MCF 10A (cell line): Measurements from ENCODE around the gene AP5S1. TPM values are rescaled to one million over a fixed set of nuclear protein-coding genes. Genes with fewer than 3 reads are reported as not detected.

Experiments
- BruUV-seq: library from RNA; stranded (reverse); fragments of 400-500 nt; replicated peaks from 2 replicates; lab custom pipeline; 2021; lab: Mats Ljungman, UMichigan
- CTCF ChIA-PET: fragments of 300-600 bp; sonication (Branson Sonifier 250); formaldehyde crosslinking; extraction: SDS; loops from one replicate; lab custom pipeline; 2021; ENCODE audit warnings: antibody characterized with exemption, inconsistent platforms; lab: Yijun Ruan, JAX
- POLR2A ChIA-PET: fragments of 300-600, 350-650 bp; sonication (Branson Sonifier 250); formaldehyde crosslinking; extraction: SDS; loops from one replicate; lab custom pipeline; 2020; ENCODE audit warnings: antibody characterized with exemption, inconsistent platforms; lab: Yijun Ruan, JAX
- DNase-seq: peaks from one replicate; pipeline ENCODE4 v3.0.0-alpha.2; 2018; ENCODE audit not compliant: unreplicated experiment
- H3K27ac Mint-ChIP-seq: one replicate; pipeline ENCODE4 v1.8.0; 2022; ENCODE audit warnings: mild to moderate bottlenecking, low read depth, mixed read lengths; ENCODE audit not compliant: unreplicated experiment
- H3K27me3 Mint-ChIP-seq: one replicate; pipeline ENCODE4 v1.8.0; 2022; ENCODE audit warnings: mixed read lengths; ENCODE audit not compliant: insufficient read depth, unreplicated experiment
- H3K36me3 Mint-ChIP-seq: one replicate; pipeline ENCODE4 v1.8.0; 2022; ENCODE audit warnings: mild to moderate bottlenecking, moderate library complexity, mixed read lengths; ENCODE audit not compliant: insufficient read depth, unreplicated experiment
- H3K4me1 Mint-ChIP-seq: one replicate; pipeline ENCODE4 v1.8.0; 2022; ENCODE audit warnings: mixed read lengths; ENCODE audit not compliant: insufficient read depth, unreplicated experiment
- H3K4me3 Mint-ChIP-seq: one replicate; pipeline ENCODE4 v1.8.0; 2022; ENCODE audit warnings: mild to moderate bottlenecking, moderate library complexity, mixed read lengths; ENCODE audit not compliant: unreplicated experiment
- H3K9me3 Mint-ChIP-seq: one replicate; pipeline ENCODE4 v1.8.0; 2022; ENCODE audit warnings: mixed read lengths; ENCODE audit not compliant: unreplicated experiment
- intact Hi-C: fragments of 100-400 bp; cut with micrococcal nuclease; formaldehyde crosslinking; loops from 2 replicates; pipeline ENCODE4 v1.14.1; 2022
- total RNA-seq: library from RNA; stranded (reverse); gene quantifications from 2 replicates; pipeline ENCODE4 v1.2.3, GENCODE V29; 2022
- TF ChIP-seq, protein P1 (sequence below): fragments of 200-600 bp; IDR thresholded peaks from one replicate; pipeline ENCODE4 v1.8.0; 2022; ENCODE audit warnings: antibody characterized with exemption, mild to moderate bottlenecking; ENCODE audit not compliant: unreplicated experiment

The AP5S1 gene
- total RNA-seq, 1 experiment from 2014 or later: 19.2 TPM

- Mint-ChIP-seq H3K27me3 (no peaks in the 10 kb centered on the region), H3K9me3 (no peaks in the 10 kb centered on the region), H3K27ac (peak within 1 kb of the TSS; percentile 87), H3K4me3 (peak within 1 kb of the TSS; percentile 73), H3K4me1 (peaks cover 34% of the 10 kb centered on the region), H3K36me3 (peaks cover 21% of the 10 kb centered on the region)
- no TSS peak for BruUV-seq
- POLR2A ChIA-PET: interaction anchor here (0.6 to 2.0 kb wide), 9 partner anchors 10 to 165 kb away, joined by 3 to 15 read pairs (median 4); partner anchors contain the start of gene ADISSP
- peak; percentile 95 for DNase-seq
- CTCF ChIA-PET: interaction anchor here (0.5 to 12.0 kb wide), 17 partner anchors 10 to 603 kb away, joined by 3 to 231 read pairs (median 5); partner anchors contain the start of genes ADISSP and AP5S1
- TF ChIP-seq, protein P1, sequence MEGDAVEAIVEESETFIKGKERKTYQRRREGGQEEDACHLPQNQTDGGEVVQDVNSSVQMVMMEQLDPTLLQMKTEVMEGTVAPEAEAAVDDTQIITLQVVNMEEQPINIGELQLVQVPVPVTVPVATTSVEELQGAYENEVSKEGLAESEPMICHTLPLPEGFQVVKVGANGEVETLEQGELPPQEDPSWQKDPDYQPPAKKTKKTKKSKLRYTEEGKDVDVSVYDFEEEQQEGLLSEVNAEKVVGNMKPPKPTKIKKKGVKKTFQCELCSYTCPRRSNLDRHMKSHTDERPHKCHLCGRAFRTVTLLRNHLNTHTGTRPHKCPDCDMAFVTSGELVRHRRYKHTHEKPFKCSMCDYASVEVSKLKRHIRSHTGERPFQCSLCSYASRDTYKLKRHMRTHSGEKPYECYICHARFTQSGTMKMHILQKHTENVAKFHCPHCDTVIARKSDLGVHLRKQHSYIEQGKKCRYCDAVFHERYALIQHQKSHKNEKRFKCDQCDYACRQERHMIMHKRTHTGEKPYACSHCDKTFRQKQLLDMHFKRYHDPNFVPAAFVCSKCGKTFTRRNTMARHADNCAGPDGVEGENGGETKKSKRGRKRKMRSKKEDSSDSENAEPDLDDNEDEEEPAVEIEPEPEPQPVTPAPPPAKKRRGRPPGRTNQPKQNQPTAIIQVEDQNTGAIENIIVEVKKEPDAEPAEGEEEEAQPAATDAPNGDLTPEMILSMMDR: peak; percentile 26
- intact Hi-C loops: loop anchor here (1.0 to 10.0 kb wide), 3 partner anchors 65 to 293 kb away; no protein-coding TSS in a partner anchor
These were observed 39.0 kb upstream of the AP5S1 start, which contains the start of gene SPEF1 for GRCh38 chr20:3781153-3781910. Gene SPEF1 (minus strand): TSS chr20:3781448. CDS start chr20:3781287, 161 bp downstream.

- intact Hi-C loops: loop anchor here (10.0 kb wide), 1 partner anchor 292 kb away; no protein-coding TSS in a partner anchor
- H3K4me1 Mint-ChIP-seq: peaks cover 38% of the 10 kb centered on the region
- H3K36me3 Mint-ChIP-seq: peaks cover 21% of the 10 kb centered on the region
- TF ChIP-seq, protein P1: no peak
- no TSS peak for BruUV-seq
- H3K27ac Mint-ChIP-seq: no peak overlapping the region
- no peaks in the 10 kb centered on the region for H3K27me3 Mint-ChIP-seq
- H3K9me3 Mint-ChIP-seq: no peaks in the 10 kb centered on the region
- peak overlapping the region; percentile 9 for H3K4me3 Mint-ChIP-seq
- DNase-seq: no peak
- POLR2A ChIA-PET: interaction anchor here (0.6 to 2.0 kb wide), 3 partner anchors 14 to 326 kb away, joined by 3 to 15 read pairs (median 7); partner anchors contain the start of gene ADISSP
- CTCF ChIA-PET: interaction anchor here (1.2 to 12.0 kb wide), 6 partner anchors 14 to 93 kb away, joined by 3 to 231 read pairs (median 6); partner anchors contain the start of genes ADISSP and AP5S1
These were observed 37.8 kb upstream of the AP5S1 start for GRCh38 chr20:3782597-3782996.

- peaks cover 41% of the 10 kb centered on the region for H3K4me1 Mint-ChIP-seq
- CTCF ChIA-PET: interaction anchor here (0.6 to 12.0 kb wide), 8 partner anchors 14 to 92 kb away, joined by 3 to 231 read pairs (median 6); partner anchors contain the start of genes ADISSP and AP5S1
These were observed 37.3 kb upstream of the AP5S1 start for GRCh38 chr20:3783068-3783489.

More at GRCh38 chr20:3783068-3783489, 37.3 kb upstream of the AP5S1 start:
- no peaks in the 10 kb centered on the region for H3K27me3 Mint-ChIP-seq
- H3K9me3 Mint-ChIP-seq: no peaks in the 10 kb centered on the region
- H3K36me3 Mint-ChIP-seq: peaks cover 21% of the 10 kb centered on the region
- POLR2A ChIA-PET: interaction anchor here (1.2 kb wide), 1 partner anchor 15 kb away, joined by 7 read pairs; the partner anchor contains the start of gene ADISSP
- peak overlapping the region; percentile 39 for H3K27ac Mint-ChIP-seq
- no TSS peak for BruUV-seq
- intact Hi-C loops: loop anchor here (10.0 kb wide), 1 partner anchor 292 kb away; no protein-coding TSS in a partner anchor
- peak overlapping the region; percentile 31 for H3K4me3 Mint-ChIP-seq
- no peak for DNase-seq
- TF ChIP-seq, protein P1: no peak
